Measurements from ENCODE around the gene KCNIP4.

The KCNIP4 gene

DNA sequence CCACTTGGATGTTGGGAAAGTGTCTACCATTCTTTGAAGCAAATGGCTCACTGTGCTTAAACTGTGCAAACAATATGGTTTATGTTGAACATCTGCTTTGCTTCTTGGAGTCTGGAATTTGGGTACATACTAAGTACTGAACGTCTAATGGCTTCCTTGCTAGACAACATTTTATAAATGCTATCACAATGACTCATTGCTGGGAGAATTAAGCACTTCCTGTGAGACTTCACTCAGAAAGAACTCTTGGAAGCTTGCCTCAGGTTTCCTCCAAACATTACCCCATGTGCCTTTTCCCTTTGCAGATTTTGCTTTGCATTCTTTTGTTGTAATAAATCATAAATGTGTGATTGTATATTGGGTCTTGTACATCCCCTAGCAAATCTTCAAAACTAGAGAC is 1108.6 kb downstream of the KCNIP4 start:
- TF ChIP-seq, protein P1, sequence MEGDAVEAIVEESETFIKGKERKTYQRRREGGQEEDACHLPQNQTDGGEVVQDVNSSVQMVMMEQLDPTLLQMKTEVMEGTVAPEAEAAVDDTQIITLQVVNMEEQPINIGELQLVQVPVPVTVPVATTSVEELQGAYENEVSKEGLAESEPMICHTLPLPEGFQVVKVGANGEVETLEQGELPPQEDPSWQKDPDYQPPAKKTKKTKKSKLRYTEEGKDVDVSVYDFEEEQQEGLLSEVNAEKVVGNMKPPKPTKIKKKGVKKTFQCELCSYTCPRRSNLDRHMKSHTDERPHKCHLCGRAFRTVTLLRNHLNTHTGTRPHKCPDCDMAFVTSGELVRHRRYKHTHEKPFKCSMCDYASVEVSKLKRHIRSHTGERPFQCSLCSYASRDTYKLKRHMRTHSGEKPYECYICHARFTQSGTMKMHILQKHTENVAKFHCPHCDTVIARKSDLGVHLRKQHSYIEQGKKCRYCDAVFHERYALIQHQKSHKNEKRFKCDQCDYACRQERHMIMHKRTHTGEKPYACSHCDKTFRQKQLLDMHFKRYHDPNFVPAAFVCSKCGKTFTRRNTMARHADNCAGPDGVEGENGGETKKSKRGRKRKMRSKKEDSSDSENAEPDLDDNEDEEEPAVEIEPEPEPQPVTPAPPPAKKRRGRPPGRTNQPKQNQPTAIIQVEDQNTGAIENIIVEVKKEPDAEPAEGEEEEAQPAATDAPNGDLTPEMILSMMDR (conservative IDR thresholded peaks at IDR 0.05; ENCODE audit: low read depth, low read length): no peak
- DNase-seq (ENCODE audit: low read depth): peak; percentile 65

DNA sequence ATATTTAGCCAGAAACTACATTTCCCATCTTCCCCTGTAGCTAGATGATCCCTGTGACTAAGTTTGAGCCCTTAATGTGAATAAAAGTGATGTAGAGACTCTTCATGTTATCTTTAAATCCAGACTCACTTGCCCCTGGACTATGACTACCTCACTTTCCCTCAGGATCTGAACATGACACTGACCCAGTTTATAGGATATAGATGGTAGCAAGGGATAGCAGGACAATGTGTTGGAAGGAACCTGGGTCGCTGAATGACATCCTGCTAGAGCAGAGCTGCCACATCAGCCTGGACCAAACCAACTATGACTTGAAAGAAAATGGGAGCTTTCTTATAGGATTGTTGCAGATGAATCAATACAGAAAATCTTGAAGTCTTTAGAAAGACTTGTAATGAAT is 1110.1 kb downstream of the KCNIP4 start:
- DNase-seq (ENCODE audit: low read depth): no peak
- H3K4me3 ChIP-seq (ENCODE audit: low read length): no peak overlapping the region
- TF ChIP-seq, protein P1 (conservative IDR thresholded peaks at IDR 0.05; ENCODE audit: low read depth, low read length): no peak

More for the DNA sequence above, 1108.6 kb downstream of the KCNIP4 start:
- H3K4me3 ChIP-seq (ENCODE audit: low read length): no peak overlapping the region

DNA sequence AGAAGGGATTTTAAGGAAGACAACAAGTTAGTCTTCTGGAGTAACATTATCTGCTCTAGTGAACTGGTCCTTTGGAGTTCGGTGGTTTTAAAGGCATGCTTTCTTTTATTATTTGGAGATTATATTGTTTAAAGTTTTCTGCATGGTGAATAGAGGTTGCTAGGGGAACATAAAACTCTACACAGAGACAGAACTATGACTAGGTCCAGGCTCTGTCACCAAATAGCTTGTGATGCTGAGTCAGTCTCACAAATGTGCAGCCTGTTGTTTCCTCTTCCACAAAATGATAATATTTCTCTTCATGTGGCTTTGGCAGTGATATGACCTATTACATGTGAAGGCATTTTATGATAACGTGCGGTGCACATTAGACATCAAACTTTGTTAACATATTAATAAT is 1115.7 kb downstream of the KCNIP4 start:
- TF ChIP-seq, protein P1 (conservative IDR thresholded peaks at IDR 0.05; ENCODE audit: low read depth, low read length): no peak
- no peak overlapping the region for H3K4me3 ChIP-seq (ENCODE audit: low read length)
- DNase-seq (ENCODE audit: low read depth): peak; percentile 52

DNA sequence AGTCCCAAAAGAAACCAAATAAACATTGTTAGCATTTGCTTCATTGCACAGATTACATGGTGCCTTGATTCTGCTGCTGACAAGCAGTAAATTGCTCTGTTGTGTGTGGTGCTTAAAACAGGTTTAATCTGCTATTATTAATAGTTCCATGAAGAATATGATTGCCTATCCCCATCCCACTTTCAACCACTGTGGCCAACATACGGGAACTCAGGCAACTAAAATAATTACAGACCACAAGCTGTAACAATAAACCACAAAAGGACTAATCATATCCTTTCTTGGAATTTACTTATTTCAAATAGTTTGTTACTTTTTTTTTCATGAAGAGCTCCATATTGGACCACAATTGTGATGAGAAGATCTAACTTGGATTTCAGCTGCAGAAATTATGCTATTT is 1116.8 kb downstream of the KCNIP4 start:
- H3K4me3 ChIP-seq (ENCODE audit: low read length): no peak overlapping the region
- DNase-seq (ENCODE audit: low read depth): peak; percentile 23

DNA sequence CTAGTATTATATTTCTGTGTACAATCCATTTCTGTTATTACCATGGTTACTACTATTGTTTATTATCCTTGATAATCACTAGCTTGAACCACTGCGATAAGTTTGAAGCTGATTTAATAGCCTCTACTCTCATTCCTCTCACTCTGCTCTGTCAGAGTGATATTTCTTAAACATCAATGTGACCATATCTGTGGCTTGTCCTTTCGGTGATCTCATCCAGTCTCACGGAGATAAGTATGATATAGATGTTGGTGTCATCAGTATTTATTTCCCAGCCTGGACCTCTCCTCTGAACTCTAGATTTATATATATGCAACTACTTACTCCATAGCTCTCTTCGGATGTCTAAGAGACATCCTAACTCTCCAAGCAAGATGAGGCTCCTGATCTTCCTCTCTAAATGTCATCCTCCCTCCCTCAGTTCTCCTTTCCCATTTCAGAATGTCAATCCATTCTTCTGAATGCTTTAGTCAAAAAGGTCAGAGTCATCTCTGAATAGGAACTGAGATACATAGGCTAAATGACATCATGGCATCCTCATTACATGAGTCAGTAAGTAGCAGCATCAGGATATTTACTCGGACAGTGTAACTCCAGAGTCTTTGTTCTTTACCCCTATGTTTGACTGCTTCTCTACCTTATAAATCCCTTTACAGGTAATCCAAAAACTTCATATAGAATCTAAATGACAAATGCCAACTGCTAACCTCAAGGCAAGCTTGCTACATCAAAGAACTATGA is 1118.8 kb downstream of the KCNIP4 start:
- DNase-seq (ENCODE audit: low read depth): no peak
- TF ChIP-seq, protein P1 (conservative IDR thresholded peaks at IDR 0.05; ENCODE audit: low read depth, low read length): no peak

More for the DNA sequence above, 1116.8 kb downstream of the KCNIP4 start:
- TF ChIP-seq, protein P1 (conservative IDR thresholded peaks at IDR 0.05; ENCODE audit: low read depth, low read length): no peak

DNA sequence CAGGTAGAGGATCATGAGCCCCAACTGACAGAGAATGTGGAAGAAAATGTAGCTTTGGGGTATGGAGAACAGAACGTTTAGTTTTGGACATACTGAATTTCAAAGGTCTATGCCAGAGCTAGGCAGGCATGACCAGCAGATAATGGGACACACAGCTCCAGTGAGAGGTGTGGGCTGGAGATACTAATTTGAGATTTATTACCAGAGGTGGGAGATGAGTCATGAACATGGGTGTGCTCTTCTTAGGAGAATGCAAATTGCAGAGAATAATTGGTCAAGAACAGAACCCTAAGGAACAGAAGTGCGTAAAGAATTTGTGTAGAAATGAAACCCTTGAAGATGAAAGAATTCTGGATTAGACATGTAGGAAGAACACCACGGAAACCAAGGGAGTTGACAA is 1123.1 kb downstream of the KCNIP4 start:
- no peak overlapping the region for H3K4me3 ChIP-seq (ENCODE audit: low read length)
- DNase-seq (ENCODE audit: low read depth): no peak

More for the DNA sequence above, 1118.8 kb downstream of the KCNIP4 start:
- H3K4me3 ChIP-seq (ENCODE audit: low read length): no peak overlapping the region

More for the DNA sequence above, 1123.1 kb downstream of the KCNIP4 start:
- TF ChIP-seq, protein P1 (conservative IDR thresholded peaks at IDR 0.05; ENCODE audit: low read depth, low read length): no peak

All from retinal pigment epithelial cell (primary cell).